Measurements from ENCODE around the gene GPSM3.
"Not testable (repeated sequence)": the region's sequence is repeated elsewhere in the genome, so short reads cannot be mapped to it uniquely, and the experiment has no call there.

GPSM3 gene, protein sequence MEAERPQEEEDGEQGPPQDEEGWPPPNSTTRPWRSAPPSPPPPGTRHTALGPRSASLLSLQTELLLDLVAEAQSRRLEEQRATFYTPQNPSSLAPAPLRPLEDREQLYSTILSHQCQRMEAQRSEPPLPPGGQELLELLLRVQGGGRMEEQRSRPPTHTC

GRCh38 chr6:32192608-32193039 lies at the start of gene GPSM3:
TSS of gene GPSM3 (minus strand) at chr6:32192643. CDS start at chr6:32192513, 130 bp downstream.
- DNase-seq (ENCODE audit: low read depth), result peak; percentile 68

DNA sequence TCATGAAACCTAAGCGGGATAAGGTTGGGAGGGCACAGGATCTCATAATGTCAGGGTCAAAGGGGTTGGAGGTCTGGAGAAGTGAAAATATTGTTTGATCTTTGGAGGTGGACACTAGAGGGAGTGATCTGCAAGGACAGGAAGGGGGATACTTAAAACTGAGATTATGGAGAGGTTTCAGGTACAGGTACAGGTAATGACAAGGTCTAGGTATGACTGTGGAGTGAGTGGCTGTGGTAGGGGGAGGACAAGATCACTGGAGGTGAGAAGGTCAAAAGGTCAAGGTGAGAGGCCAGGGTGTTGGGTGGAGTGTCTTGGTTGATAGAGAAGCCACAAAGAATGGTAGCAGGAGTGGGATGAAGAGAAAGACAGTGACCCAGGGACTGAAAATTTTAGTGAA lies 48.2 kb upstream of the GPSM3 start:
- DNase-seq (ENCODE audit: low read depth), result no peak

- no peak for DNase-seq (ENCODE audit: low read depth)
Observed at GRCh38 chr6:32239462-32239861, 47.0 kb upstream of the GPSM3 start.

DNA sequence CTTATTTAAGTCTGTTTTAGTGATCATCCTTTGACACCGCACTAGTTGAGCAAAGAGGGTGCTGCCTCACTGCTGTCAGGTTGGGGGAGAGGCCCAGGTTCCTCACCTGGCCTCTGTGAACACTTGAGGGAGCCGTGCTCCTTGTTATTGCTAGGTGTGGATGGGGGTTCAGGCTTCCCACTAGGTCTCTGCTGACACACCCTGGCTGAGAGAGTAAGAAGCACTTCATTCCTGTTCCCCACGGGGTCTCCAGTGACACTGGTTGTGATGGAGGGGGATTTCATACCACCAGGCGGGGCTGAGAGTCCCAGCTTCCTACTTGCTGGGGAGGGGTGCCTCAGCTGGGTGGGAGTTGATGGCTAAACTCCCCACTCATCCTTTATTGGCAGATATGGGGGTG lies 42.5 kb upstream of the GPSM3 start:
- DNase-seq (ENCODE audit: low read depth), result peak; percentile 37

DNA sequence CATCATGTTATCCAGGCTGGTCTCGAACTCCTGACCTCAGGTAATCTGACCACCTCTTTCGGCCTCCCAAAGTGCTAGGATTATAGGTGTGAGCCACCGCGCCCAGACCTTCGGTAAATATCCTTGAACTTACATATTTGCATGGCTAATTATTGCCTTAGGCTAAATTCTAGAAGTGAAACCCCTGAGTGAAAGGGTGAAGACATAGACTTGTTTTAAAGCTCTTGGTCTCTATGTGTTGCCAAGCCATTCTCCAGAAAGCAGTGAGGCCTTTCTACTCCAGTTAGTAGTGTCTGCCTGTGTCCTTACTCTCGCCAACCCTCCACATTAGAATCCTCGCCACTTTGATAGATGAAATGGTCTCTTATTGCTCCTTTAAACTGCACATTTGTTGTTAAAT lies 34.0 kb upstream of the GPSM3 start:
- DNase-seq (ENCODE audit: low read depth), result no peak

GRCh38 chr6:32224696-32225095 lies 32.3 kb upstream of the GPSM3 start:
- DNase-seq (ENCODE audit: low read depth), result no peak

DNA sequence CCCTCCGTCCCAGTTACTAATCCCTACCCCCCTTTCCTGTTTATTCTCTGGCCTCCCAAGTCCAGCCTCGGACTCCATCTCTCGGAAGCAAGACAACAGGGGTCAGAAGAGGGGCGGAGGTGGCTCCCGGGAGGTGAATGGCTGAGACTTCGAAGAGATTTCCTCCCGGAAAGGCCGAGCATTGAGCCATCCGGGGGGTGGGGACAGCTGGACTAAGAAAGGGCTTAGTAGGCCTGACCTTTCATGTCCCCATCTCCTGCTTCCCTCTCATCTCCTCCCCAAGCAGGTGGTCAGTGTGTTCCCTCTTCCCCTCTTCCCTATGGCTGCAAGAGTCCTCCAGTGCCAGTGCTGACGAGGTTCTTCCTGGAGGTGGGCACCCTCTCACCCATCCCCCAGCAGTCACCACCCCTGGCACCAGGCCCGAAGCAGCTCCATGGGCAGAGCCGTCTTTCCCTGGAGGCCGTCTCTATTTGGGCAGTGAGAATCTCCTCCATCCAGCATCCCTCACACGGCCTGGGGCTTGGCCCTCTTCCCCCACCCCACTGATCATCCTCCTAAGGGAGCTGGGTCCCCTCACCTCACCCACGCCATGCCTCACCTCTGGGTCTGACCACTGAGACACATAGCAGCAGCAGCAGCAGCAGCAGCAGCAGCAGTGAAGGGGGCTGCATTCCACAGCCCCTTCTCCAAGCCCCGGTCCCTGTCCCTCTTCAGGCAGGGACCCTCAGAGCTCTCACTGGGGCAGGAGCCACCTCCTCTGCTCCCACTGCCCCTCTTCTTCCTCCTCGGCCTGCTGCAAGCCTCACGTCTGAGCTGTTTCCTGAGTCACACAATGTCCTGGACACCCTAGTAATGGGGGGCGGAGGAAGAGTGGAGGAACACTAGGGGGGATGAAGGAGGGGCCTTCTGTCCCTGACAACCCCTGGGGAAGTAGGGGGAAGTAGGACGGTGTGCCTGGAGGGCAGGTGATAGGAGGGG lies 31.1 kb upstream of the GPSM3 start, which contains the start of gene NOTCH4:
Gene NOTCH4 (minus strand): TSS at position 810 of the 978 bp plus-strand sequence. CDS start 139 bp downstream, at position 671.
- peak; percentile 16 for DNase-seq (ENCODE audit: low read depth)

DNA sequence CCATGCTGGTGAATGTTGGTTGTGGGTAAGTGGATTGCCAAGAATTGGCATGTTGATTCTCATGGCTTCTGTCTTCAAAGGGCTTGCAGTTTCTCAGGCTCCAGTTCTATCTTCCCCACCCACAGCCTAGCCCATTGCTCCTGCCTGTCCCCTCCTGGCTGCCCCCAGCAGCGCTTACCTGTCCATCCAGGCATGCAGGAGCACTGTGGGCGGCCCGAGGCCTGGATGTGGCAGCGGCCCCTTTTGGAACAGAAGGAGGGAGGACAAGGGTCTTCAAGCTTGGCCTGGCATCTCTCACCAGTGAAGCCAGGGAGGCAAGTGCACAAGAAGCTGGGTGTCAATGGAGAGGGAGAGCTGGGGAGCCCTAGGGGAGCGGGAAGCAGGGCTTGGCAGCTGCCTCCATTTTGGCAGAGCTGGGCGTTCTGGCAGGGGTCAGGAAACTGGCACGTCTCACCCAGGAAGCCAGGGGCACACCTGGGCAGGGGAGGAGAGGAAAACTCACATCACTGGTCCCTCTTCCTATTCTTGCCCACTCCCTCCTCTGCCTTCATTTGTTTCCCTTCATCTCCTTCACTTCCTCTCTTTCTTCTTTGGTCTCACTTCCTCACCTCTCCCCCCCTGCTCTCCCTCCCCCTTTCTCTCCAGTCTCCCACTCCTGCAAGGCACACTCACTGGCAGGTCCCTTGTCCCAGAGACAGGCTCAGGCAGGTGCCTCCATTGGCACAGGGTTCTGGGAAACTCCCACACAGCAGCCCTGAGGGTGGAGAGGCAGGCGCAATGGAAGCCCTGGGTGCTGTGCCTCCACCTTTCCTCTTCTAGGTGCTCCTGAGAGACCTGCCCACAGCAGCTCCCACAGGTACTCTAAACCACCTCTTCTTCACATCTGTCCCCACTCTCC lies 30.1 kb upstream of the GPSM3 start:
- DNase-seq (ENCODE audit: low read depth), result no peak

DNA sequence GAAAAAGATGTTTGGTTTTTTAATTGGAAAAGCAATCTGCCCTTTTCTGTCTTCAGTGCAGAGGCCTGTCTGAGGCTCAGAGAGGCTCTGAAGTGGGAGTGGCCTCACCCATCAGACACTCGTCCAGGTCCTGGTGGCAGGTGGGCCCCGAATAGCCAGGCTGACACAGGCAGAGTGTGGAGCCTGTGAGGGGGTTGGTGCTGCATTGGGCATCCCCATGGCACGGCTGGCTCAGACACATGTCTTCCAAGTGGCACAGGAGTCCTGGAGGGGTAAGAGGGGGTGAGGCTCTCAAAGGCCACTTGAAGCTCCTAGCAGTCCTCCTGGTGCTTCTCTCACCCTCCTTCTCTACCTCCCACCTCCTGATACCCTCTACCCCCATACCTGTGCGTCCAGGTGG lies 27.6 kb upstream of the GPSM3 start:
- DNase-seq (ENCODE audit: low read depth), result no peak

DNA sequence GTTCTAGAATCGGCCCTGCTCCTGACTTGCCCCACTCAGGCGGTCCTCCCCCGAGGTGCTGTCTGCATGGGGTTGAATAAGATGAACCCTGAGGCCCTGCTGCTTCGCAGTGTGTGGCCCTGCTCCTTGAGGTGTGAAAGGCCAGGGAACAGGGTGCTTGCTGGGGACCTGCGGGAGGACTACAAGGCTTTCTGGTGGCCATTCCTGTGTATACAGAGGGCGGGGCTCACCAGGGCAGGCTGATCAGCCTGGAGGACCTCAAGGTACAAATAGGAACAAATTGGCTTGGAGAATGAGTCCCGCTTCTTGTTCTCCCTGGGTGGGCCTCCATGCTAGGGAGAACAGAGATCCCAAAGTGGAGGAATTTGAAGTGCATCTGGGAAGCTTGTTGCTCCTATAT lies 25.7 kb upstream of the GPSM3 start:
- DNase-seq (ENCODE audit: low read depth), result no peak

DNA sequence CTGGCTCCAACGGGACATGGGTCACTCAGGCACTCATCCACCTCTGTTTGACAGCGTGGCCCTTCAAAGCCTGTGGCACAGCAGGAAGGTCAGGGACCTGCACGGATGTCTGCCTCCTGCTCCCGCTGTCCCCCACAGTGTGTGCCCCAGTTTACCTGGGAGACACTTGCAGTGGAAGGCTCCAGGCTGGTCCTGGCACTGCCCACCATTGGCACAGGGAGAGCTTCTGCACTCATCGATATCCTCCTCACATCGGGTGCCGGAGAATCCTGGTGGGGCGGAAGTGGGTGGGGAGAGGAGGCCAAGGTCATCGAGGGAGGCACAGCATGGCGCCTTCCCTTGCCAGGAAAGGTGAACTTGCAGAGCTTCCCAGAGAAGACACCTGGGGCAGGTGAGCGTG lies 24.6 kb upstream of the GPSM3 start:
- DNase-seq (ENCODE audit: low read depth), result no peak

DNA sequence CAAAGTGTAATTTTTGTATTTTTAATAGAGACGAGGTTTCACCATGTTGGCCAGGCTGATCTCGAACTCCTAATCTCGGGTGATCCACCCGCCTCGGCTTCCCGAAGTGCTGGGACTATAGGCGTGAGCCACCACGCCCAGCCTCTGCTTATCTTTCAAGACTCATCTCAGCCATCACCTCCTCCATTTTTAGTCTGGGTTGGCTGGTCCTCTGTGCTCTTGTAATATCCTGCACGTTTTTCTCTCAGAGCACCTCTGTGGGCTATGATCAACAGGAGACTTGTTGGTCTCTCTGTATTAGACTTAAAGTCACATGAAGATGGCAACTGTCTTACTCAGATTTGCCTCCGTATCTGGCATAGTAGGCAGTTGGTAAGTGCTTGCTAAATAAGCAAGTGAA lies 23.8 kb upstream of the GPSM3 start:
- no peak for DNase-seq (ENCODE audit: low read depth)

GRCh38 chr6:32215617-32216016 lies 23.2 kb upstream of the GPSM3 start:
- no peak for DNase-seq (ENCODE audit: low read depth)

DNA sequence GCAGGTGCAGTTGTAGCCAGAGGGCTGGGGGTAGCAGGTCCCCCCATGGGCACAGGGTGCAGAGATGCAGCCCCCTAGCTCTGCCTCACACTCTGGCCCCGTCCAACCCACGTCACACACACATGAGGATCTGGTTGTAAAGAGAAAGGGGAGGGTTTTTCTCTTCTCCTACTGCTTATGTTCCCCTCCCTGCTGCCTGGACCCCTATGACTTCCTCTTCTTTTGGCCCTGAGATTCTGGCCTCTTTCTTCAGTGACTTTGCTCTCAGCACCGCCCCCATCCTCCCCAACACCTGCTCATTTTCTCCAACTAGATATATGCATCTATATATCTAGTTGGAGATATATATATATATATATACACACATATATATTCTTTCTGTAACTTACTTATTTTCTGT lies 21.7 kb upstream of the GPSM3 start:
- DNase-seq (ENCODE audit: low read depth), result no peak

DNA sequence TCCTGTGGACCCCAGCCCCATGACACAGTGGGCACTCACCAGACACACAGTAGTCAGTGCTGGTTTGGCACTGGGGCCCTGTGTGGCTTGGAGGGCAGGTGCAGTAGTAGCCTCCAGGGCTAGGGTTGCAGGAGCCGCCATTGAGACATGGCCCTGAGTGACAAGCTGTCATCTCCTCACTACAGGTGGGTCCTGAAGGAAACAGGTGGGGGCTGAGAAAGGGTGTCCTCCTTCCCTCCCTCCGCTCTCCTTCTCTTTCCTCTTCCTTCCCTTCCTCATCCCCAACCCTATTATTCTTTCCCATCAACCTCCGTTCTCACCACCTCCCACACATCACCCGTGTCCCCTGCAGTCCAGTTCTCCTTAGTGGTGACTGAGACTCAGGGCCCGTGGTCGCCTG lies 21.2 kb upstream of the GPSM3 start:
- no peak for DNase-seq (ENCODE audit: low read depth)

- DNase-seq (ENCODE audit: low read depth), result no peak
Observed at GRCh38 chr6:32212076-32212760, 19.8 kb upstream of the GPSM3 start.

- not testable (repeated sequence) for DNase-seq (ENCODE audit: low read depth)
Observed at GRCh38 chr6:32211432-32211831, 19.0 kb upstream of the GPSM3 start.

DNA sequence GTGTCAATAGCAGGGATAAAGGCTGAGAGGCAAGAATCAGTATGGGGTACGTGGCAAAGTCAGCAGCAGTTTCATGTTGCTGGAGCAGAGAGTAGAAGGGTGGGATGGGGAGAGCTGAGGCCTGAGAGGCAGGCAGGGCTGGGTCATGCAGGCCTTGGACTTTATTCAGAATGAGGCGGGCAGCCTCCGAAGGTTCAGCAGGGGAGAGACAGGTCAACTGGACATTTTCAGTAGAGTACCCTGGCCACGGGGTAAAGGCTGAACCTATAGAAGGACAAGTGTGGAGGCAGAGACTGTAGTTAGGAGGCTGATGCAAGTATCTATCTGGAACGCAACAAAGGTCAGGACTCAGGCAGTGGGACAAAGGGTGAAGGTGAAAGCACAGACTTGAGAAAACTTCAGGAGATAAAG lies 17.8 kb upstream of the GPSM3 start:
- DNase-seq (ENCODE audit: low read depth), result no peak

- no peak for DNase-seq (ENCODE audit: low read depth)
Observed at GRCh38 chr6:32208996-32209395, 16.6 kb upstream of the GPSM3 start.

DNA sequence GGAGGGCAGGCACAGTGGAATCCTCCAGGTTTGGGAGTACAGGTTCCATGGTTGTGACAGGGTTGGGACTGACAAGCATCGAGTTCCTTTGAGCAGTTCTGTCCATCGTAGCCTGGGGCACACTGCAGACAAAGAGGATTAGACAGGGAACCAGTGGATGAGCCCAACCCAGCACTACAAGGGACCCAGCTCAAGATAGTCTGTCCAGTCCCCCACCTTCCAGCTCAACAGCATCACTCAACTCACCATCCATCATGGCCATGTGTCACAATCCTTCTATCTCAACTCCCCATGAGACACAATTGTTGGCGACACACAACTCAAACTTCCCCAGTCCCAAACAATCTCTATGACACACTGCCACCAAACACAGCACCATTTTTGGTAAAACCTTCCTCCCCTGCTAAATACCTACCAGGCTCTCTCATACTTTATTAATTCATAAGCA lies 11.8 kb upstream of the GPSM3 start:
- DNase-seq (ENCODE audit: low read depth), result no peak

DNA sequence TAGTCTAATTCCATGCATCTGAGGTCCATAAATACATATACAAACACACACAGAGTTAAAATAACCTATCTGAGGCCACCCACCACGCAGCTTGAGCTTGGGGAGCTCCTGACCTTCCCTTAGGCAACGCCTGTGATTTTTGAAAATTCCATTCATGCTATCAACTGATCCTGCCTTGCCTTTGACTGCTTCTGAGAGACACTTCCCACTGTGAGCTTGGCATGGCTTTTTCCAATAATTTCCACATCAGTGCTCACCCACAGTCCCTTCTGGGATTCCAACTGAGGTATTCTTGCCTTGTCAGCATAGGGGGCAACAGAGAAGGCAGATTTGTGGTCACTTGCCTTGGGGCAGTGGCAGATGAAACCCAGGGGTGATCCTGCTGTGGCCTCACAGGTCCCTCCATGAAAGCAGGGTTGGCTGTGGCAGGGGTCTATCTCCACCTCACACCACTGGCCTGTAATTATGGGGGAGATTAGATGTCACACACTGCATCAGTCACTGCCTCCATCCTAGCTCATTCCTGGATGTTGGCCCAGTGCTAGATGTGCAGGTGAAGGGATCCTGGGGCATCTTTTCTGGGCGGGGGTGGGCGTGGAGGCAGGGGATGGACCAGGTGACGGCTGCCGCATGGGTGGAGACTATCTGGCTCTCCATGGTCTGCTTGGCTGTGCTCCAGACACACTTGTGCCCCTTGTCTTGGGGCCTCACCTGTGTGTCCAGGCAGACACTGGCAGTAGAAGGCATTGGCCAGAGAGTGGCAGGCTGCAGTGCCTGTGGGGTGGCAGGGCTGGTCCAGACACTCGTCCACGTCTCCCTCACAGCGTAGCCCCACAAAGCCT lies 11.2 kb upstream of the GPSM3 start:
- DNase-seq (ENCODE audit: low read depth), result no peak
